NCI-H2029 treated with DMSO at 0.1 percent for 48 hours (cell line): ENCODE data around the gene INSIG1.

Experiments
- DNase-seq: peaks from one replicate; lab custom pipeline; 2025; lab: John Stamatoyannopoulos, UW

The INSIG1 gene

GRCh38 chr7:155303039-155303593, 5.4 kb downstream of the INSIG1 start:
- no peak for DNase-seq

GRCh38 chr7:155303897-155304296, 6.2 kb downstream of the INSIG1 start:
- DNase-seq: no peak

GRCh38 chr7:155305231-155305904, 7.7 kb downstream of the INSIG1 start:
- DNase-seq: no peak

- no peak for DNase-seq
Measured at GRCh38 chr7:155306673-155307470, 9.2 kb downstream of the INSIG1 start.

- no peak for DNase-seq
Measured at GRCh38 chr7:155308330-155309020, 10.8 kb downstream of the INSIG1 start.

GRCh38 chr7:155309021-155309338, 11.3 kb downstream of the INSIG1 start:
- DNase-seq: no peak

GRCh38 chr7:155310425-155311114, 12.9 kb downstream of the INSIG1 start:
- no peak for DNase-seq

GRCh38 chr7:155311826-155312537, 14.3 kb downstream of the INSIG1 start:
- no peak for DNase-seq

GRCh38 chr7:155312633-155313032, 15.0 kb downstream of the INSIG1 start:
- no peak for DNase-seq

- DNase-seq: no peak
Measured at GRCh38 chr7:155313096-155313495, 15.4 kb downstream of the INSIG1 start.

- DNase-seq: no peak
Measured at GRCh38 chr7:155315977-155316376, 18.3 kb downstream of the INSIG1 start.

- no peak for DNase-seq
Measured at GRCh38 chr7:155316427-155317113, 18.9 kb downstream of the INSIG1 start.

- DNase-seq: no peak
Measured at GRCh38 chr7:155317114-155317434, 19.4 kb downstream of the INSIG1 start.

- no peak for DNase-seq
Measured at GRCh38 chr7:155318245-155318644, 20.6 kb downstream of the INSIG1 start.

GRCh38 chr7:155322530-155322929, 24.9 kb downstream of the INSIG1 start:
- DNase-seq: no peak

GRCh38 chr7:155323001-155323638, 25.4 kb downstream of the INSIG1 start:
- DNase-seq: no peak

GRCh38 chr7:155324012-155324917, 26.6 kb downstream of the INSIG1 start:
- no peak for DNase-seq

GRCh38 chr7:155324918-155325235, 27.2 kb downstream of the INSIG1 start:
- no peak for DNase-seq

GRCh38 chr7:155326385-155326784, 28.7 kb downstream of the INSIG1 start:
- no peak for DNase-seq
